ENCODE measurements around the gene CCNA2.

CCNA2 gene

DNA sequence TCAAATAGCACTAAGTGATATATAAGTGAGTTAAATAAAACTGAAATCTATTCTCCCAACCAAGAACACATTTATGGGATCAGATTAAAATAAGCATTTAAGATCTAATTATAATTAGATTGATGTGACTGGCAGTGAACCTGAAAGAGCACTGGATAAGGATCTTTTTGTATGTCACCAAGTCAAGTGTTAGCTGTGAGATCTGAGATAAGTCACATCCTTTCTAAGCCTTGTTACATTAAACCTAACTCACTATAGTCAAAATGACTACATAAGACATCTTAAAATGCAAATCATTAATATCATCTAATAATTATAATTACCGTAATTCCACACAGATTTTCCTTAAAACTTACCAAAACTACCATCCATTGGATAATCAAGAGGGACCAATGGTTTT lies 1.6 kb downstream of the CCNA2 start:
- Histone ChIP-seq H3K9me3 (ENCODE audit: control insufficient read depth, low read length) (no peaks in the 10 kb centered on the region), H3K27me3 (ENCODE audit: control insufficient read depth, insufficient read depth, low read length) (no peaks in the 10 kb centered on the region), H3K27ac (no peak overlapping the region), H3K36me3 (ENCODE audit: control insufficient read depth, insufficient read depth, low read length) (no peaks in the 10 kb centered on the region), H3K79me2 (no peaks in the 10 kb centered on the region), H2AFZ (no peak overlapping the region), H3K9ac (no peak overlapping the region), H3K4me2 (ENCODE audit: low read length) (no peak overlapping the region), H3K4me3 (ENCODE audit: low read depth, low read length) (no peak overlapping the region), H3K4me1 (peaks cover 2% of the 10 kb centered on the region)
- TF ChIP-seq, protein P1, sequence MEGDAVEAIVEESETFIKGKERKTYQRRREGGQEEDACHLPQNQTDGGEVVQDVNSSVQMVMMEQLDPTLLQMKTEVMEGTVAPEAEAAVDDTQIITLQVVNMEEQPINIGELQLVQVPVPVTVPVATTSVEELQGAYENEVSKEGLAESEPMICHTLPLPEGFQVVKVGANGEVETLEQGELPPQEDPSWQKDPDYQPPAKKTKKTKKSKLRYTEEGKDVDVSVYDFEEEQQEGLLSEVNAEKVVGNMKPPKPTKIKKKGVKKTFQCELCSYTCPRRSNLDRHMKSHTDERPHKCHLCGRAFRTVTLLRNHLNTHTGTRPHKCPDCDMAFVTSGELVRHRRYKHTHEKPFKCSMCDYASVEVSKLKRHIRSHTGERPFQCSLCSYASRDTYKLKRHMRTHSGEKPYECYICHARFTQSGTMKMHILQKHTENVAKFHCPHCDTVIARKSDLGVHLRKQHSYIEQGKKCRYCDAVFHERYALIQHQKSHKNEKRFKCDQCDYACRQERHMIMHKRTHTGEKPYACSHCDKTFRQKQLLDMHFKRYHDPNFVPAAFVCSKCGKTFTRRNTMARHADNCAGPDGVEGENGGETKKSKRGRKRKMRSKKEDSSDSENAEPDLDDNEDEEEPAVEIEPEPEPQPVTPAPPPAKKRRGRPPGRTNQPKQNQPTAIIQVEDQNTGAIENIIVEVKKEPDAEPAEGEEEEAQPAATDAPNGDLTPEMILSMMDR (IDR thresholded peaks at IDR 0.05), result no peak

DNA sequence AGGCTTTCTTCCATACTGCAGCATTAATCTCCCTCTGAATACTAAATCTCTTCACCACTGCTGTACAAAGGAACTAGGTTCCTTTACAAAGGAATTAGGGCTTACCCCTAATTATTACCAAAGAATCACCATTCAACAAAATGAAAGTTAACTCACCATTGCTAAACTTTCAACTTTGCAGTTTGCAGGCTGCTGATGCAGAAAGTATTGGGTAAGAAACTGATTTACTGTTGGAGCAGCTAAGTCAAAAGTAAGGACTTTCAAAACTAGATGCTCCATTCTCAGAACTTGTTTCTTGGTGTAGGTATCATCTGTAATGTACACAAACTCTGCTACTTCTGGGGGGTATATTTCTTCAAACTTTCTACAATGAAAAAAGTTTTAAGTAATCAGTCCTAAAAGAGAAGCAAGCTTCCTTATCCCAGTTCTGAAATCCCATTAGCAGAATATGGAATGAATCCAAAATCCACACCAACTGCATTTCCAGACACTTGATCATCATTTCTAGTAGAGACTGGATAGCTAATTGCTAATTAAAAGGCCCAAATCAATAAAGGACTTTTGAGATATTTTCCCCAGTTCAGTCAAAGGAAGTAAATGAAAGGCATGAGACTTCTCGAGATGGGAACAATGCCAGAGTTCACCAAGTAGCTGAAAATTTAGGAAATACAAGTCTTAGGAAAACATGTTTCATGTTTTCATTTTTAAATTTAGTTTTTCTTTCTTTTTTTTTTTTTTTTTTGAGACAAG lies 4.3 kb downstream of the CCNA2 start:
- no peak overlapping the region for H3K27ac ChIP-seq
- H3K9me3 ChIP-seq (ENCODE audit: control insufficient read depth, low read length), result no peaks in the 10 kb centered on the region
- no peak overlapping the region for H3K9ac ChIP-seq
- no peak overlapping the region for H3K4me3 ChIP-seq (ENCODE audit: low read depth, low read length)
- H3K27me3 ChIP-seq (ENCODE audit: control insufficient read depth, insufficient read depth, low read length), result no peaks in the 10 kb centered on the region
- TF ChIP-seq, protein P1 (IDR thresholded peaks at IDR 0.05), result no peak
- peaks cover 2% of the 10 kb centered on the region for H3K4me1 ChIP-seq
- no peak overlapping the region for H3K4me2 ChIP-seq (ENCODE audit: low read length)
- H2AFZ ChIP-seq, result no peak overlapping the region
- no peaks in the 10 kb centered on the region for H3K36me3 ChIP-seq (ENCODE audit: control insufficient read depth, insufficient read depth, low read length)
- no peaks in the 10 kb centered on the region for H3K79me2 ChIP-seq

DNA sequence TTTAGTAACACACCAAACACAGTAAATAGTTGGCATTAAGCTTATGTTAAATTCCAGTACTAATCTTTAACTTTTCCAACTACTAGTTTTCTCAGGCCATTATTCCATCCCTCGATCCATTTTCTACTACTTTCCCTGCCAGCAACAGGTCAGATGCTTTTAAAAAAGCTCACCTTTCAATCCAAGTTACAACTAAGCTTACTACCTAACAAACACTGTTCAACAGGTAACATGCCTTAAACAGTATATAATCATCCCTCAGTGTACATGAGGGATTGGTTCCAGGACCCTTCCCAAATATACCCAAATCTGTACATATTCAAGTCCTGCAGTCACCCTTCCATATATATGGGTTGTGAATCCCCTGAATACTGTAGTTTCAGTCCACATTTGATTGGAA lies 5.5 kb downstream of the CCNA2 start:
- TF ChIP-seq, protein P1 (IDR thresholded peaks at IDR 0.05), result no peak
- H2AFZ ChIP-seq, result no peak overlapping the region

DNA sequence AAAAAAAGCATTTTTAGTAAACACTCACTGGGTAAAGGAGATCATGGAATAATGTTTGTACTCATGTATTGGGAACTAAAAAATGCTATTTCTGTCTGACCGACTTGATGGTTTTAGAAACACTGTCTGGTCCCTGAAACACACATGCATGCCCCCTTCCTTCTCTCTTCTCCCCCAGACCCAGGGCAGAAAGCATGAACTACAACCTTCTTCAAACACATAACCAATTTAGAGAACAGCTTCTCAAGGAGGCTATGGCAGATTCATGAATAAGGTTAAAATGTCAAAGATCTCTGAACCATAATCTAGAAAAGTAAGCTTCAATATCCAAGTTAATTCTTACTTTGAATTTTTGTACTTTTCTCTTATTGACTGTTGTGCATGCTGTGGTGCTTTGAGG lies 6.0 kb downstream of the CCNA2 start:
- Histone ChIP-seq H3K27ac (no peak overlapping the region), H3K4me2 (ENCODE audit: low read length) (no peak overlapping the region), H2AFZ (no peak overlapping the region), H3K27me3 (ENCODE audit: control insufficient read depth, insufficient read depth, low read length) (no peaks in the 10 kb centered on the region), H3K79me2 (no peaks in the 10 kb centered on the region), H3K4me3 (ENCODE audit: low read depth, low read length) (no peak overlapping the region), H3K9me3 (ENCODE audit: control insufficient read depth, low read length) (no peaks in the 10 kb centered on the region), H3K36me3 (ENCODE audit: control insufficient read depth, insufficient read depth, low read length) (no peaks in the 10 kb centered on the region), H3K9ac (no peak overlapping the region), H3K4me1 (no peaks in the 10 kb centered on the region)
- TF ChIP-seq, protein P1 (IDR thresholded peaks at IDR 0.05), result no peak

More for the DNA sequence above, 5.5 kb downstream of the CCNA2 start:
- H3K79me2 ChIP-seq, result no peaks in the 10 kb centered on the region
- H3K4me2 ChIP-seq (ENCODE audit: low read length), result no peak overlapping the region
- H3K36me3 ChIP-seq (ENCODE audit: control insufficient read depth, insufficient read depth, low read length), result no peaks in the 10 kb centered on the region
- H3K9me3 ChIP-seq (ENCODE audit: control insufficient read depth, low read length), result no peaks in the 10 kb centered on the region
- H3K4me1 ChIP-seq, result peaks cover 1% of the 10 kb centered on the region
- no peak overlapping the region for H3K4me3 ChIP-seq (ENCODE audit: low read depth, low read length)
- no peak overlapping the region for H3K27ac ChIP-seq
- H3K27me3 ChIP-seq (ENCODE audit: control insufficient read depth, insufficient read depth, low read length), result no peaks in the 10 kb centered on the region
- no peak overlapping the region for H3K9ac ChIP-seq

DNA sequence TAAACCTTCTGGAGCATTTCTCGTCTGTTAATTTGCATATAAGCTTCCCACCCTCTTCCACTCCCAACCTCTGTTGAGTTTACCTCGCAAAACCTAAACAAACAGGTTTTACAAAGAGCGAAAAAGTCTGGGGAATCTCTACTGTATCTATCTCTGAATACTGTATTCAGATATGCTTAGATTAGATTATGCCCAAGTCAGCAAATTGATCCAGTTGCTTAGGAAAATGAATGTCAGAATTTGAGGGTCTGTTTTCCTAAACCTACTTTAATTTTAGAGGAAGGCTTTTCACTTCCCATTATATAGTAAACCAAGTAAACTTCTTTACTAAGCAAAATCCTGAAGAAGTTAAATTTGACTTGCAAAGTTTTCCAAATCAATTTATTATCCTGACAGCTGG lies 6.7 kb downstream of the CCNA2 start:
- no peak overlapping the region for H2AFZ ChIP-seq
- no peak overlapping the region for H3K27ac ChIP-seq
- no peaks in the 10 kb centered on the region for H3K79me2 ChIP-seq
- no peaks in the 10 kb centered on the region for H3K9me3 ChIP-seq (ENCODE audit: control insufficient read depth, low read length)
- H3K27me3 ChIP-seq (ENCODE audit: control insufficient read depth, insufficient read depth, low read length), result no peaks in the 10 kb centered on the region
- no peak overlapping the region for H3K4me2 ChIP-seq (ENCODE audit: low read length)
- TF ChIP-seq, protein P1 (IDR thresholded peaks at IDR 0.05), result no peak
- H3K4me3 ChIP-seq (ENCODE audit: low read depth, low read length), result no peak overlapping the region
- no peaks in the 10 kb centered on the region for H3K4me1 ChIP-seq
- H3K36me3 ChIP-seq (ENCODE audit: control insufficient read depth, insufficient read depth, low read length), result no peaks in the 10 kb centered on the region
- H3K9ac ChIP-seq, result no peak overlapping the region

All from parathyroid adenoma (tissue), 2 donors.